ENCODE measurements around the gene OR2A25.

GRCh38 chr7:144037414-144038035 lies 32.1 kb upstream of the OR2A25 start:
- no peak for TF ChIP-seq CTCF (IDR thresholded peaks at IDR 0.05)
- no peak for TF ChIP-seq POLR2AphosphoS5 (IDR thresholded peaks at IDR 0.05)
- no peak for TF ChIP-seq EP300 (IDR thresholded peaks at IDR 0.05)
- TF ChIP-seq POLR2A (IDR thresholded peaks at IDR 0.05; ENCODE audit: low read depth) = no peak
